Kidney (tissue), 14 donors: ENCODE data around the gene ADSS2. TPM values are rescaled to one million over a fixed set of nuclear protein-coding genes. Genes with fewer than 3 reads are reported as not detected.

Experiments used
- DNase-seq, 5 donors: peaks; one replicate each; pipeline ENCODE4 v3.0.0-alpha.2; 2013 to 2020
- FAIRE-seq: peaks from 2 replicates; lab custom pipeline; 2012; peaks lifted over from hg19 to GRCh38; lab: Jason Lieb, UNC
- H3K27ac ChIP-seq, 2 donors: one replicate each; pipeline ENCODE4 v1.7.0; 2013; ENCODE audit warnings: low read depth in 2 of 2, low read length in 2 of 2, inconsistent platforms in 1 of 2
- H3K27me3 ChIP-seq: one replicate; pipeline ENCODE4 v1.7.1; 2013; ENCODE audit warnings: low read length, inconsistent platforms; ENCODE audit not compliant: control insufficient read depth, insufficient read depth
- H3K36me3 ChIP-seq, 3 donors: one replicate each; pipeline versions ENCODE4 v1.7.0 to v1.7.1; 2013; ENCODE audit warnings: low read length in 3 of 3, control low read depth in 1 of 3, inconsistent platforms in 1 of 3; ENCODE audit not compliant: insufficient read depth in 3 of 3, control insufficient read depth in 2 of 3
- H3K4me1 ChIP-seq, 3 donors: one replicate each; pipeline versions ENCODE4 v1.7.0 to v1.7.1; 2013; ENCODE audit warnings: low read length in 3 of 3, inconsistent platforms in 1 of 3, low read depth in 1 of 3; ENCODE audit not compliant: control insufficient read depth in 2 of 3, insufficient read depth in 2 of 3
- H3K4me3 ChIP-seq, 3 donors: one replicate each; pipeline versions ENCODE4 v1.7.0 to v1.8.1; 2013; ENCODE audit warnings: low read length in 3 of 3, control low read depth in 1 of 3, inconsistent platforms in 1 of 3
- H3K9ac ChIP-seq, 3 donors: one replicate each; pipeline versions ENCODE4 v1.7.0 to v1.7.1; 2013; ENCODE audit warnings: low read length in 3 of 3, control low read depth in 1 of 3, inconsistent platforms in 1 of 3
- H3K9me3 ChIP-seq, 3 donors: one replicate each; pipeline versions ENCODE4 v1.7.0 to v1.7.1; 2013; ENCODE audit warnings: low read length in 3 of 3, control low read depth in 1 of 3, inconsistent platforms in 1 of 3; ENCODE audit not compliant: control insufficient read depth in 2 of 3, insufficient read depth in 1 of 3
- CTCF ChIP-seq: IDR thresholded peaks from 3 replicates; pipeline ENCODE4 v1.5.1; 2012; ENCODE audit warnings: mild to moderate bottlenecking, moderate library complexity, borderline replicate concordance; ENCODE audit not compliant: insufficient read depth; ENCODE audit errors: extremely low read depth
- intact Hi-C: fragments of 100-400 bp; cut with DNase I; formaldehyde crosslinking; loops from one replicate; pipeline ENCODE4 v1.11.1; 2022
- polyA plus RNA-seq: library from polyadenylated mRNA; stranded (reverse); fragments of 350-450 nt; fragmentation: Illumina TruSeq; extraction: RNeasy Lipid Tissue Mini Kit (QIAGEN cat#74804); gene quantifications from one replicate; pipeline ENCODE4 v1.2.3, GENCODE V29; 2014; ENCODE audit warnings: low read depth, low replicate concordance; ENCODE audit not compliant: insufficient read depth
- total RNA-seq: library from RNA; stranded (reverse); fragmentation: NEBNext Ultra II Directional; extraction: Animal tissue kit (Norgen Biotek cat#: 25700); gene quantifications from one replicate; pipeline ENCODE4 v1.2.1, GENCODE V29; 2021
- donor health status: control.
- donor health status: control.
- donor health status: control.
- donor health status: control.
- donor health status: control.
- donor health status: DM: yes; HTN: yes; CAD: no.
- donor health status: Normal renal cell carcinoma (clear cell type).

The ADSS2 gene
- total and polyA plus RNA-seq, 2 donors from 2014 or later, result 19.7 to 50.3 TPM

GRCh38 chr1:244448279-244449036, 3.3 kb downstream of the ADSS2 start:
- no peak overlapping the region for H3K9ac ChIP-seq
- no peaks in the 10 kb centered on the region for H3K27me3 ChIP-seq
- intact Hi-C loops, result no loop called here
- H3K4me1 ChIP-seq, result peaks cover 0 to 26% (median 19%) of the 10 kb centered on the region in 3 donors
- TF ChIP-seq CTCF, result no peak
- H3K4me3 ChIP-seq, result no peak overlapping the region
- H3K27ac ChIP-seq, result no peak overlapping the region
- no peaks in the 10 kb centered on the region for H3K36me3 ChIP-seq
- H3K9me3 ChIP-seq, result no peaks in the 10 kb centered on the region
- DNase-seq, result no peak
- no peak for FAIRE-seq

- Histone ChIP-seq H3K4me1 (peaks cover 0 to 23% (median 19%) of the 10 kb centered on the region in 3 donors), H3K9ac (no peak overlapping the region), H3K4me3 (no peak overlapping the region), H3K27me3 (no peaks in the 10 kb centered on the region), H3K27ac (no peak overlapping the region), H3K9me3 (no peaks in the 10 kb centered on the region), H3K36me3 (no peaks in the 10 kb centered on the region)
- FAIRE-seq, result no peak
- TF ChIP-seq CTCF, result no peak
- no peak for DNase-seq
- intact Hi-C loops, result no loop called here
Measured at GRCh38 chr1:244447552-244447951, 4.2 kb downstream of the ADSS2 start.

GRCh38 chr1:244447024-244447423, 4.7 kb downstream of the ADSS2 start:
- TF ChIP-seq CTCF, result no peak
- DNase-seq (no peak), FAIRE-seq (no peak)
- Histone ChIP-seq H3K27ac (no peak overlapping the region), H3K4me3 (no peak overlapping the region), H3K27me3 (no peaks in the 10 kb centered on the region), H3K4me1 (peaks cover 0 to 19% (median 17%) of the 10 kb centered on the region in 3 donors), H3K9ac (no peak overlapping the region), H3K9me3 (no peaks in the 10 kb centered on the region), H3K36me3 (no peaks in the 10 kb centered on the region)
- intact Hi-C loops, result no loop called here
